ENCODE data around the gene ZNF76. TPM values are rescaled to one million over a fixed set of nuclear protein-coding genes. Genes with fewer than 3 reads are reported as not detected.
A peak's percentile ranks its signal among the peaks of the same experiment; 100 is the strongest.
"Not testable (repeated sequence)": the region's sequence is repeated elsewhere in the genome, so short reads cannot be mapped to it uniquely, and the experiment has no call there.

The ZNF76 gene
- total RNA-seq, 1 donor from 2014 or later: 45.0 TPM

DNA sequence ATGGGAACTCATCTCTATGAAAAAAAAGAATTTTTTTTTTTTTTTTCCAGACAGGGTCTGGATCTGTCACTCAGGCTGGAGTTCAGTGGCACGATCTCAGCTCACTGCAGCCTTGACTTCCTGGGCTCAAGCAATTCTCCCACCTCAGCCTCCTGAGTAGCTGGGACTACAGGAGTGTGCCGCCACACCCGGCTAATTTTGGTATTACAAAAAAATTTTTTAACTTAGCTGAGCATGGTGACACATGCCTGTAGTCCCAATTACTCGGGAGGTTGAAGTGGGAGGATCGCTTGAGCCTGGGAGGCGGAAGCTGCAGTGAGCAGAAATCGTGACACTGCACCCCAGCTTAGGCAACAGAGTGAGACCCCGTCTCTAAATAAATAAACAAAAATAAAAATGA is 45.6 kb downstream of the ZNF76 start:
- Mint-ChIP-seq H3K4me1 (peaks cover 17% of the 10 kb centered on the region), H3K27ac (ENCODE audit: unreplicated experiment) (no peak overlapping the region), H3K9me3 (no peaks in the 10 kb centered on the region), H3K4me3 (no peak overlapping the region), H3K27me3 (ENCODE audit: low read depth) (no peaks in the 10 kb centered on the region), H3K36me3 (ENCODE audit: low read depth) (no peaks in the 10 kb centered on the region)
- DNase-seq (ENCODE audit: low read depth, low spot score): no peak
- TF ChIP-seq, protein P1, sequence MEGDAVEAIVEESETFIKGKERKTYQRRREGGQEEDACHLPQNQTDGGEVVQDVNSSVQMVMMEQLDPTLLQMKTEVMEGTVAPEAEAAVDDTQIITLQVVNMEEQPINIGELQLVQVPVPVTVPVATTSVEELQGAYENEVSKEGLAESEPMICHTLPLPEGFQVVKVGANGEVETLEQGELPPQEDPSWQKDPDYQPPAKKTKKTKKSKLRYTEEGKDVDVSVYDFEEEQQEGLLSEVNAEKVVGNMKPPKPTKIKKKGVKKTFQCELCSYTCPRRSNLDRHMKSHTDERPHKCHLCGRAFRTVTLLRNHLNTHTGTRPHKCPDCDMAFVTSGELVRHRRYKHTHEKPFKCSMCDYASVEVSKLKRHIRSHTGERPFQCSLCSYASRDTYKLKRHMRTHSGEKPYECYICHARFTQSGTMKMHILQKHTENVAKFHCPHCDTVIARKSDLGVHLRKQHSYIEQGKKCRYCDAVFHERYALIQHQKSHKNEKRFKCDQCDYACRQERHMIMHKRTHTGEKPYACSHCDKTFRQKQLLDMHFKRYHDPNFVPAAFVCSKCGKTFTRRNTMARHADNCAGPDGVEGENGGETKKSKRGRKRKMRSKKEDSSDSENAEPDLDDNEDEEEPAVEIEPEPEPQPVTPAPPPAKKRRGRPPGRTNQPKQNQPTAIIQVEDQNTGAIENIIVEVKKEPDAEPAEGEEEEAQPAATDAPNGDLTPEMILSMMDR (conservative IDR thresholded peaks at IDR 0.05): no peak

DNA sequence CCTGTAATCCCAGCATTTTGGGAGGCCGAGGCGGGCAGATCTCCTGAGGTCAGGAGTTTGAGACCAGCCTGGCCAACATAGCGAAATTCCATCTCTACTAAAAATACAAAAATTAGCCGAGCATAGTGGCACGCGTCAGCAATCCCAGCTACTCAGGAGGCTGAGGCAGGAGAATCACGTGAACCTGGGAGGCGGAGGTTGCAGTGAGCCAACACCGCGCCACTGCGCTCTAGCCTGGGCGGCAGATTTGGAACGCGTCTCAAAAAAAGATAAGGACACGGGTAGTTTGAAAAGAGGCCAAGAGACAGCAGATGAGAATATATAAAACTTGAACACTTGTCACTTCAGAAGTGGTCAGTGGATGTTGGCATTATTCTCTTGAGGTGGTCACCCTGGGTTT is 47.6 kb downstream of the ZNF76 start:
- not testable (repeated sequence) for H3K27me3 Mint-ChIP-seq (ENCODE audit: low read depth); DNase-seq (ENCODE audit: low read depth, low spot score); H3K36me3 Mint-ChIP-seq (ENCODE audit: low read depth); H3K9me3 Mint-ChIP-seq; H3K27ac Mint-ChIP-seq (ENCODE audit: unreplicated experiment); H3K4me3 Mint-ChIP-seq
- H3K4me1 Mint-ChIP-seq: peaks cover 17% of the 10 kb centered on the region

DNA sequence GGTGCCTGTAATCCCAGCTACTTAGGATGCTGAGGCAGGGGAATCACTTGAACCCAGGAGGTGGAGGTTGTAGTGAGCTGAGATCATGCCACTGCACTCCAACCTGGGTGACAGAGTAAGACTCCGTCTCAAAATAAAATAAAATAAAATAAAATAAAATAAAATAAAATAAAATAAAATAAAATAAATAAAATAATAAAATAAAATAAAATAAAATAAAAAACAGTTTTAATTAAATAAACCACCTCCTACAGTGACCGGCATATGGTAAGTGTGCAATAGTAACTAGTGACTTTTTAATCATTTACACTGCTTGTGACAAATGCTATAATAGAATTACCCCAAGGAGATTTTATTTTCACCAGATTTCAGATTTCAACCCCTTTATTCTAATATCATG is 49.0 kb downstream of the ZNF76 start:
- not testable (repeated sequence) for H3K9me3 Mint-ChIP-seq; H3K36me3 Mint-ChIP-seq (ENCODE audit: low read depth); H3K27me3 Mint-ChIP-seq (ENCODE audit: low read depth); DNase-seq (ENCODE audit: low read depth, low spot score); H3K27ac Mint-ChIP-seq (ENCODE audit: unreplicated experiment); H3K4me3 Mint-ChIP-seq
- H3K4me1 Mint-ChIP-seq: peaks cover 14% of the 10 kb centered on the region

DNA sequence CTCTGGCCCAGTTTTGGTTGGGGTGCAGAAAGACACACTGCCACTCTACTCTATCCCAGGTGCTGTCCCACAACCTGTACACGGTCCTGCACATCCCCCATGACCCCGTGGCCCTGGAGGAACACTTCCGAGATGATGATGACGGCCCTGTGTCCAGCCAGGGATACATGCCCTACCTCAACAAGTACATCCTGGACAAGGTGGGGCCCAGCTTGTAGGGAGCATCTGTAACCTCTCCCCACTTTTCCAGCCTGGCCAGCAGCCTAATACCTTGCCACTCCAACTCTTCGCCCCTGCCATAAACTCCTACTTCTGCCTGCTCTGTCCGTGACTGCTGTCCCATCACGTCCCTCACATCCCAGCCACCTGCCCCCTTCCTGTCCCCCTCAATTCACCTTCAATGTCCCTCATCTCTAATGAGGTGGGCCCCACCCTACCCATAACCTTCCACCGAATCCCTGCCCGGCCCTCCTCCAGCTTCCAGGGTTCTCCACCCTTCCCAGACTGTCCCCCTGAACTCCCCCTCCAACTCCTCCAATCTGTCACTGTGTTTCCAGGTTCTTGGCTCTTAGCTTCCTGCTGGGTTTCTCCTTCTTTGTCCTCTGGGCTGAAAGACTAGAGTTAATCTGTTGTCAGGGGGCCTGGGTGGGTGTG is 50.2 kb downstream of the ZNF76 start:
- TF ChIP-seq, protein P1 (conservative IDR thresholded peaks at IDR 0.05): no peak
- no peak overlapping the region for H3K4me3 Mint-ChIP-seq

DNA sequence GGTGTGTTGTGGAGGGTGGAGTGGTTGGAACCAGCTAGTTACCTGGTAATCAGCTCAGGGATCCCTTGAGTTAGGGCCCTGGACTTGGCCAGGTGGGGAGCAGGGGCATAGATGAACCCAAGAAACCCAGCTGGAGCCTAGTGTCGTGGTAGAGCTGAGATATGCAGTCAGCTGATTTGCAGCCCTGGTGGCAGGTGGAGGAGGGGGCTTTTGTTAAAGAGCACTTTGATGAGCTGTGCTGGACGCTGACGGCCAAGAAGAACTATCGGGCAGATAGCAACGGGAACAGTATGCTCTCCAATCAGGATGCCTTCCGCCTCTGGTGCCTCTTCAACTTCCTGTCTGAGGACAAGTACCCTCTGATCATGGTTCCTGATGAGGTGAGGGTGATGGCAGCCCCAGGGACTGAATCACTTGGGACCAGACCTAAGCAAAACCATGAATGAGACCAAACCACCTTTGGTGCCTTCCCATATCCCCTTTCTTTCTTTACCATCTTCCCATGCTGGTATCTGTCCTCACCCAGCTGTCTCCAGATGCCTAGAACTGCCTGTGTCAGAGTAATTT is 50.8 kb downstream of the ZNF76 start:
- no peak for DNase-seq (ENCODE audit: low read depth, low spot score)
- Mint-ChIP-seq H3K4me1 (peaks cover 9% of the 10 kb centered on the region), H3K27me3 (ENCODE audit: low read depth) (peaks cover 4% of the 10 kb centered on the region), H3K9me3 (no peaks in the 10 kb centered on the region), H3K4me3 (no peak overlapping the region), H3K27ac (ENCODE audit: unreplicated experiment) (no peak overlapping the region), H3K36me3 (ENCODE audit: low read depth) (no peaks in the 10 kb centered on the region)
- TF ChIP-seq, protein P1 (conservative IDR thresholded peaks at IDR 0.05): no peak

More for the DNA sequence above, 50.2 kb downstream of the ZNF76 start:
- Mint-ChIP-seq H3K9me3 (no peaks in the 10 kb centered on the region), H3K36me3 (ENCODE audit: low read depth) (no peaks in the 10 kb centered on the region), H3K27ac (ENCODE audit: unreplicated experiment) (peak overlapping the region; percentile 43), H3K27me3 (ENCODE audit: low read depth) (peaks cover 4% of the 10 kb centered on the region), H3K4me1 (peaks cover 9% of the 10 kb centered on the region)
- no peak for DNase-seq (ENCODE audit: low read depth, low spot score)

DNA sequence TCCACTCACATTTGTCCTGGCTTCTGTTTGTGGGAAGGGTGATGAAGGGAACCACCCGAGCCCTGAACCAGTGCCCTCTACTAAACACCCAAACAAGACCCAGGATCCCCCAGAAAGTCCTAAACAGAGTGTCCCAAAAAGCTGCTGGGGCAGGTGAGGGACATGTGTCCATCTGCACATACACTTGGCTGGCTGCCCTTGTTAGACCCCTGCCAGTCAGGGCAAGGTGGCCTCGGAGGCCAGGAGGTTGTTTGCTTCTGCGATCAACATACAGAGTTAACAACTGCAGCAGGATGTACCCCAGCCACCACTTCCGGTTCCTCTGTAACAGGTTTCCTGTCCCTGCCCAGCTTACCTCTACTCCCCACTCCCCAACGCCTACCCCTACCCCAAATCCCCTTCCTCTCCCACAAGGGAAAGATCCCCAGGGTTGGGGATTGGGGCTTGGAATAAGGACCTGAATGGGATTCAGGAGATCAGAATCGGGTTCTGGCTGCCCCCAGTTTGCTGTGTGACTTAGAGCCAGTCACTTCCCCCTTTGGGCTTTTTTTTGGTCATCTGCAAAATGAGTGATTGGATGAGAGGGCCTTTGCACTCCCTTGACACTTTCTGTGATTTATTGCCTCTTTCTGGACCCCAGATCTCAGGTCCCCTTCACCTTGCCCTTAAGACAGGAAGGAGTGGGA is 52.0 kb downstream of the ZNF76 start:
- Mint-ChIP-seq H3K4me3 (no peak overlapping the region), H3K9me3 (no peaks in the 10 kb centered on the region), H3K36me3 (ENCODE audit: low read depth) (no peaks in the 10 kb centered on the region), H3K27ac (ENCODE audit: unreplicated experiment) (no peak overlapping the region), H3K4me1 (peaks cover 9% of the 10 kb centered on the region), H3K27me3 (ENCODE audit: low read depth) (peaks cover 10% of the 10 kb centered on the region)
- TF ChIP-seq, protein P1 (conservative IDR thresholded peaks at IDR 0.05): no peak
- no peak for DNase-seq (ENCODE audit: low read depth, low spot score)

Data from neural crest cell (in vitro differentiated cells).